Activated CD8-positive, alpha-beta memory T cell treated with anti-CD3 and anti-CD28 coated beads for 24 hours (primary cell): ENCODE measurements around the gene HS3ST3B1.
A peak's percentile ranks its signal among the peaks of the same experiment; 100 is the strongest.

Source experiments
- DNase-seq: peaks from one replicate; pipeline ENCODE4 v3.0.0-alpha.2; 2020

Gene HS3ST3B1

DNA sequence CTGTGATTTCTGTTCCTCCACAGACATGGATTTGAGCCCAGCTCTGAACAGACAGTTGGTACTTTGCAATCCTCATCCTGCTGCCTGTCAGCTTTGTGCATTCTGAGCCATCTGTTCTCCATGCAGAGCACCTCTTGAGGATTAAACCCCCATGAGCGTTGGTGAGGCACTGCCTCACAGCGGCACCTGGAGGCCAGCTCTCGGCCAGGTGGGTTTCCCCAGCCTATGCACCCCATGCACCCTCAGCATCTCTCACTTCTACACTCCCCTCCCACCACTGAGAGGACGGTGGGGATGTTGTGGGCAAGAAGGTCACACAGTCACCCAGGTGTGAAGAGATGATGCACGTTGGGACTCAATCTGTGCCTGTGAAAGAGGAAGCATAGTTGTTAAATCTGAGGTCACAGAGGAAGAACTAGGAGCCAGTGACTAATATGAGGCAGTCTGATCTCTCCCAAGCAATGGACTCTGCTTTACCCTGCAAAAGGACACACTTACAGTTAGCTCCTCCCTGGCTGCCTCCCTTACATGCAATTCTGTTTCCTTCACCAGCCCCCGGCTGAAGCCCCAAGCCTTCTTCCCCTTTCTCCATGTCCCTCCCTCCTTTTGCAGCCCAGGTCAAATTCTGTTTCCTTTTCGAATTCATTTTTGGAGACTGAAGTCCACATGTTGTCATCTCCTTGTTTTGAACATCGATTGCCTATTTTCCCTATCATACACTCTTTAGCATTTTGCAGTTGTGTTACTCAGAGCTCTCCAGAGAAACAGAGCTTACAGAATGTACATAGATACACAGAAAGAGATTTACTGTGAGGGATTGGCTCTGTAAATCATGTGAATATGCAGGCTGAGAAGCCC lies 58.5 kb downstream of the HS3ST3B1 start:
- peak; percentile 75 for DNase-seq

DNA sequence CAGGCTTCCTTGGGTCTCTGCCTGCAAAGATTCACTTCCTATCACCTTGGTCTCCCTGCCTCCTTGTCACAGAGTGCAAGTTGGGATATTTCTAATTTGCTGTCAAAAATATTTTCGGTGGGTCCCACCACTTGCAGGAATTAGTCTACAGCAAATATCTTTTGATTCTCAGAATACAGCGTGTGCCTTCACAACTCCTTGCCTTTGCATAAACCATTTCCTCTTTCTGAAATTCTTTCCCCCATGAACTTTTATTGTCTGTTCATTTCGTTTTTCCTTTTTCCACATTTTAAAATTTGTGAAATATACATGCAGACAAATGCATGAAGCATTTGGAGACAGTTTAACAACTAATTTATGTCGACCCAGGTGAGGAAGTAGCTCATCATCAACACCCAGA lies 60.0 kb downstream of the HS3ST3B1 start:
- DNase-seq: no peak

DNA sequence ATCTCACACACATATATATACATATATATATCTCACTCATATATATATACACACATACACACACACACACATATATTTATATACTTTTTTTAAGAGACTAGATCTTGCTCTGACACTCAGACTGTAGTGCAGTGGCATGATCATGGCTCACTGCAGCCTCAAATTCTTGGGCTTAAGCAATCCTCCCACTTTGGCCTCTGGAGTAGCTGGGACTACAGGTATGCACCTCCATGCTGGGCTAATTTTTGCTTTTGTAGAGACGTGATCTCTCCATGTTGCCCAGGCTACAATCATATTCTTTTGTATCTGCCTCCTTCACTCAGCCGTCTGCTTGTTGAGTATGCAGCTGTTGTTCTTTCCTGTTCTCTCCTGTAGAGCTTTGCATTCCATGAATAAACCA lies 60.6 kb downstream of the HS3ST3B1 start:
- DNase-seq: no peak

DNA sequence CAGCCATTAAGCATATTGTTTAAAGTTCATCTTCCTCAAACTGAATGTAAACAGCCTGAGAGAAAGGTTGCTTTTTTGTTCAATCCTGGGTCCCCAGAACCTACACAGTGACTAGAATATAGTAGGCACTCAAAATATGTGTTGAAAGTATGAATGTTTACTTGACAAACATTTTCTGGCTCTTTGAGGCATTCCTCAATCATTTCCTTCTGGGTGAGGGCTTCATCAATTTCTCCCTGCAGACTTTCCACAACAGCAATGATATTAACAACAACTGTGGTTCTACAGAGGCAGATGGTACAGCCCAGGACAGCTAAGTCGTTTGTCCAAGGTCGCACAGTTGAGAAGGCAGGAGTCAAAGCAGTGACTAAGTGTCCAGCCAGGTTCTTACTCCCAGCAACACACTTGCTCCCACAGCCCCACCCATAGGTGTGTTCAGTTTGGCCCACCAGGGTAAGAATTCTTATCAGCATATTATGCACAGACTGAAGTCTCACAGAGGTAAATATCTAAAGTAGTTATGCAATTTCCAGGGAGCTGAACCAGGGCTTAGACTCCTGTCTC lies 61.1 kb downstream of the HS3ST3B1 start:
- DNase-seq: no peak

DNA sequence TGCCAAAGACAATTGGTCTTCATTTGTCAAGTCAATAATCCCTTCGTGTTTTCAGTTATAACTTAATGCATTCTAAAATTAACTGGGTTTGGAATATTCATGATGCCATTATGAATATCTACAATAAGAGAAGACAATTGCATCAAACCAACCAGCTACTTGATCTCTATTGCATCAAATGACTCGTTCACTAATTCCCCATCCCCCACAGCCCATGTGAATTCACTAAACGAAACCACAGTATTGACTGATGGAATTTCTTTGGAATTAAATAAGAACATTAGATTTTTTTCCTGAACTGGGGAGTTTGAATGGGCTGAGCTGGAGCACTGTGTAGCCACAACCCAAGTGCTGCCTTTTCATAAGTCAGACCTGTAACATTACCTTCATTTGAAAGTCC lies 65.3 kb downstream of the HS3ST3B1 start:
- no peak for DNase-seq

DNA sequence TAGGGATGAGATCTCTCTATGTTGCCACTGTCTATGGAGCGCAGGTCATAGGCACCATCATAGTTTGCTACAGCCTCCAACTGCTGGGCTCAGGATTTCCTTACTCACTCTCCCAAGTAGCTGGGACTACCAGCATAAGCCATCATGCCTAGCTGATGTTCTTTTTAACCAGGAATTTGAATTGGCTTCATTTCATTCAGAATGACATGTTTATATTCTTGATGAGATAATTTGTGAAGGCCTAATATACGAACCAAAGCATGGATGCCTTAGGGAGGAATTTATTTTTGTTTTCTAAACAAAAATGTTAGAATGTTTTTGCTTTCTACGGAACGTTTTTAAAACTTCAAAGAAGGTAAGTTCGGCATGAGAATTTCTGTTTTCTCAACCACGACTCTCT lies 71.6 kb downstream of the HS3ST3B1 start:
- no peak for DNase-seq

DNA sequence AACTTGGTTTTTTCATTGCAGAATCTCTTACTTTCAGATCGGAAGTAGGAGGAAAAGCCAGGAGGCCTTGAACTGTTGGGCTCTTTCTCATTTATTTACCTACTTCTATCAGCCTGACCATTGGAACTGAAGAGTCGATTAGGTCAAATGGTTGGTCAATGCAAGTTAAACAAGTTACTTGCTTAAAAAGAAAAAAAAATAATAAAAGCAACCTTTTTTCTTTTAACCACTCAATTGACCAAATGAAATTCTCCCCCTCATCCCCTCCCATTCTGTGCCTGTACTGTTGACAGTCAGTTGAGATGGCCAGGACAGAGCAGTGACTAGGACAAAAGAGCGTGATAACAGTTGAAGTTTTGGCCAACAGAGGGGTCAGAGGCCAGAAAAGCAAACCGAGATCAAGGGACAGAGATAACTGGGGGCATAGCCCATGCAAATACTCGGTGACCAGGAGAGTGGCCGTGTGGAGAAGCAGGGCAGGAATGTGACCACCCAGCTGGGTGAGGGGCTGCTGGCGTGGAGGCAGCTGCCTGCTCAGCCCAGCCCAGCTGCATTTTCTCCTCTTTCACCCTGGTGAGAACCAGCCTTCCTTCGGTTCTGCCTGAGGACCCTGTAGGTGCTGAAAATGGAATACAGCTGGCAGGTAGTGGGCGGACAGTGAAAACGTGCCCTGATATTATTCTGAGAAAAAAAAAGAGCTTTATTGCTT lies 72.2 kb downstream of the HS3ST3B1 start:
- no peak for DNase-seq

DNA sequence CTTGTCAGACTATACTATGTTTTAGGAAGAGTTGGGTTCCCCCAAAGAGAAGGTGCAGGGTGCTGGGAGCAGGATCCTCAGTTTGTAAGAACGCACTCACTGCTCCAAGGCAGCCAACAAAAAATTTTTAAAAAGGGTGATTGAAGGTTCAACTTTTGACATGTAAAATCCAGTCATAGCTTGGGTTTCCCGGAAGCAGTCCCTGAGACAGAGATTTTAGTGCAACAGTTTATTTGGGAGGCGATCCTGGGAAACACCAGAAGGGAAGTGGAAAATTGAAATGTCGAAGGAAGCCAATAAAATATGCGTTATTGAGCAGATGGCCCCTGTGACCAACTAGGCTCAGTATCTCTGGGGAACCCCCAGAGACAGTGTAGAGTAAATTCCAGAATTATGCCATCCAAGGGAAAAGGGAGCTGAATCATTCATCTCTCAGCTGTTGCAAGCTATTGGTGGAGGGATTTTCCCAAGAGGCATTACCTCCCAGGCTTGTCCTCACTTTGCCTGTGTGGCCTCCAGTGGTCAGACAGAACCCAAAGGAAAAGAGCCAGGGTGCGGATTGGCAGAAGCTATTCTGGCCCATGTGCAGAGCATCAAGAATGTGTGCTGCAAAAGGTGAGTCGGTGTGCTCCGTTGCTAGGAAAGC lies 72.9 kb downstream of the HS3ST3B1 start:
- DNase-seq: no peak

DNA sequence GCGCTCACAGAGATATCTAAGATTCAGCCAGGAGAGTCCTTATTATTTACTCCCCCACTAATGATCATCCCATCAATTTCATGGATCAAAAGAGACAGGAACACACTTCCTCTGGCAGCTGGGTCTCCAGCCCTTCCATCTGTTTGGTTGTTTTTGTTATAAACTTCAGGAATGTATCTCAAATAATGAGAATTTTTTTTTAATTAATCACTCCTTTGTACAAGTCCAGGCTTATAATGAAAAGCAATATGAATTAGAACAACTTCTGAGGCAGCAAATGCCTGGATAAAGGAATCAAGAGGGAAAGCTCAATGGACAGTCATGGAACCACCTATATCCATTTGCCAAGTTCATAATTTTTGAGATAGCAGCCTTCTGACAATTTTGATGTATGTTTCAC lies 73.4 kb downstream of the HS3ST3B1 start:
- no peak for DNase-seq

DNA sequence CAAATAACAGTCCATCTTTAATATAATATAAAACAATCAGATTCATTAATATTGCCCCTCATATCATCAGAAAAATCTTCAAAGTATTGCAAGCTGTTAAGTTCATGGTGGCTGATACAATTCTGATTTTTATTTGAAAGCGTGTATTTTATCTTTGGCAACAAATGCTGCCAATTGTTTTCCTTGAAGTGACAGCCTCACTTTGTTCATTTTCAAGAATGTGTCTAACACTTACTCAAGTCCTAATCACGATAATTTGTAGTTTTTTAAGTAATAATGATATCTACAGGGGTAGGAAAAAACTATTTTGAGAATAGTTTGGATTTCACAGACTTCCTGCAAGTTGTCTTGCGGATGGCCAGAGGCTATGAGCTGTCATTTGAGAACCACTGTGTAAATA lies 75.8 kb downstream of the HS3ST3B1 start:
- DNase-seq: no peak

DNA sequence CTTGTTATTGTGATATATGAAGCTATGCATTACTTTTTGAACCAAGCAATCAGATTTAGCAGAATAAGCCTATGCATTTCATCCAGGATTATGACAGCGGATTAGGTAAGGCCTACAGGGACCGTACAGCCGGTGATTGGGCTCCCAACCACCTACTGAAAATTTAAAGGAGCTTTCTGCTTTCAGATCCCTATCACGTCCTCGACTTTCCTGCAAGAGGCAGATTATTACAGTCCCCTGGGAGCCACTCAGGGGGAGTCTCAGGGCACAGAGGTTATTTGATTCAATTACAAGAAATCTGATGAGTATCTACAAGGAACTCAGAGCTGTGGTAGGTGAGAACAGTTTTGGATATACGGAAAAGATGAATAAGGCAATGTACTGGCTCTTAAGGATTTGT lies 80.7 kb downstream of the HS3ST3B1 start:
- no peak for DNase-seq

DNA sequence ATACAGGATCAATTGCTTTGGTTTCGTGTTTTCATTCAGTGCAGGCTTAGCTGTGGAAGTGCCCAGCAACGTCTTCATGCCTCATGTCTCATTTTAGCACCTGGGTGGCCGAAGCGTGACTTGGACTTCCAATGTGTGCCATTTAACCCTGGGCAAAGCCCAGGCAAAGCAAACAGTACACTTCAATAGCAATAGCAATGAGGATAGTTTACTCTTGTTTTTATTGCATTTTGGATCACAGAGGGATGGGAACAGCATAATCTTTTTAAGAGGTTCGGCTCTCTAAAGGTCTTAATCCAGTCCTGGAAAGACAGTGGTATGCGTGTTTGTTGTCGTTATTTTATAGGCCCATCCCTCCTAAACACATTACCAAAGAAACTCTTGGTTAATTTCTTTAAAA lies 86.2 kb downstream of the HS3ST3B1 start:
- DNase-seq: no peak

DNA sequence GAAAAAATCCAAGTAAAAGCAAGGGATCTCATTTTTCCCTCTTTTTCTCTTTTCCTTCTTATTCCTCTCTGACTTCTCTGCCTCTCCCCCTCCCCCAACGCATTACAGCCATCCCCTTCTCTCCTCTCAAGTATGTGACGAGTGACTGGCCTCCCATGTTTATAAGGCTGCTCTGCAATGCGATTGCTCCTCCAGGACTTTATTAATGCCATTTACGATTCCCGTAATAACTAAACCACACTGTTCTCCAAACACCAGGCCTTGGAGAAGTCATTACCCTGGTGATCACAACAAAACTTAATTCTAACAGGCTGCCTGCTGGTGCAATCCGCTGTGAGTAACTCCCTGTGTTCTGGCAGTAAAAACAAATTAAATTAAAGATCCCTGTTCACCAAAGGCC lies 88.8 kb downstream of the HS3ST3B1 start:
- DNase-seq: no peak

DNA sequence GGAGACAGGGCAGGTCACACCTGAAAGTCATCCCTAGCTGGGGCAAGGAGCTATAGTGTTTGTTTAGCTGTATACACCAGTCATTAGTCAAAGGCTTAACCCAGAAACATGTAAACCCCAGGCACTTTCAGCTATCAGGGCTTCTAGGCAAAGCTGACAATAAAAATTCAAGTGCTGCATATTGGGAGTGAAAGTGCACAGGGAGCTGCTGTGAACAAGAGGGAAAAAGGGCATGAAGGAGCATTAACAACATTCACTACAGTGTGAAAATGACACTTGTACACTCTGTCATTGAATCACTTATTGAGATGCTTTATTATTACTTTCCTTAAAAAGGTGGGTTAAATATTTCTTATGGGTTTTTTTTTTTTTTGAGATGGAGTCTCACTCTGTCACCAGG lies 92.8 kb downstream of the HS3ST3B1 start:
- no peak for DNase-seq

DNA sequence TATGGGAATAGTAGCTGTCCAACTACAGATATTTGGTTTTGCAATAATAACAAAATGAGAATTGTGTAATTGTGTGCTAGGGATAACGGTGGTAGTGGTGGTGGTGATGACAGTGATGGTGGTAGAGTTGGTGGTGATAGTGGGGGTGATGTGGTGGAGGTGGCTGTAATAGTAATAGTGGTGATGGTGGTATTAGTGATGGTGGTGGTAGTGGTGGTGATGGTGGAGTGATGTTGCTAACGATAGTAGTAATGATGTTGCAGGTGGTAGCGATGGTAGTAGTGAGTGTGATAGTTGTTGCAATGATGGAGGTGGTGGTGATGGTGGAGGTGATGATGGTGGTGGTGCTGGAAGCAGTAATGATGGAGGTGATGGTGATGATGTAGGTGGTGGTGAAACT lies 94.4 kb downstream of the HS3ST3B1 start:
- DNase-seq: no peak

DNA sequence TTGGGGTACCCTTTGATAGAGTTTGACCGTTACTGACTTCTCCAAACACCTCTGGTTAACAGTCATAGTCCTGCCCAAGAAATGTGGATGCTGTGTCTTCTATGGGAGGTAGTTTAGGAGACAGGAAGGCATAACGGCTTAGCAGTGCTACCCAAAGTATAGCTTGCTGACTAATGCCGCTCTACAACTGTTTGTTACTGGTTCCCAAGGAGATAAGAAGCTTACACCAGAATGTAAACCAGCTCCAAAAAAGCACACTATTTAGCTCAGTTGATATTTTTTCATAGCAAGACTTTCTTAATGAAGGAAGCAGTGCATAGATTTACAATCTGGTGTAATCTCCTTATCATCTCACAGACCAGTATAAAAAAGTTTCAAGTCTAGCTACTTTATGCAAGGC lies 95.7 kb downstream of the HS3ST3B1 start:
- DNase-seq: no peak

DNA sequence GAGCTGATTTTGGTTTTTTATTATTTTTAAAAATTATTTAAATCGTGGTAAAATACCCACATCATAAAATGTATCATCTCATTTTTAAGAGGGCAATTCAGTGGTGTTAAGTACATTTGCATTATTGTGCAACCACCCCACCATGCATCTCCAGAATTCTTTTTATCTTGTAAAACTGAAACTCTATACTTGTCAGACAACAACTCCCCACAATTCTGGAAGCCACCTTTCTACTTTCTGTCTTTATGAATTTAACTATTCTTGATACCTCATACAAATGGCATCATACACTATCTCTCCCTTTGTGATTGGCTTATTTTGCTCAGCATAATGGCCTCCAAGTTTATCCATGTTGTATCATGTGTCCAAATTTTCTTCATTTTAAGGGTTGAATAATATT lies 97.9 kb downstream of the HS3ST3B1 start:
- DNase-seq: no peak
